NCI-H1436 treated with DMSO at 0.1 percent for 48 hours (cell line): ENCODE measurements around the gene HIRIP3.
"Not testable (repeated sequence)": the region's sequence is repeated elsewhere in the genome, so short reads cannot be mapped to it uniquely, and the experiment has no call there.

Experiments used
- DNase-seq: peaks from one replicate; lab custom pipeline; 2025; lab: John Stamatoyannopoulos, UW

HIRIP3 gene

GRCh38 chr16:29995324-29995910 lies at the start of gene HIRIP3:
HIRIP3 (minus strand) TSS chr16:29995617; CDS start chr16:29995605, 12 bp downstream.
- DNase-seq = peak; percentile 45

- no peak for DNase-seq
These were observed 46.4 kb upstream of the HIRIP3 start for GRCh38 chr16:30041841-30042240.

DNA sequence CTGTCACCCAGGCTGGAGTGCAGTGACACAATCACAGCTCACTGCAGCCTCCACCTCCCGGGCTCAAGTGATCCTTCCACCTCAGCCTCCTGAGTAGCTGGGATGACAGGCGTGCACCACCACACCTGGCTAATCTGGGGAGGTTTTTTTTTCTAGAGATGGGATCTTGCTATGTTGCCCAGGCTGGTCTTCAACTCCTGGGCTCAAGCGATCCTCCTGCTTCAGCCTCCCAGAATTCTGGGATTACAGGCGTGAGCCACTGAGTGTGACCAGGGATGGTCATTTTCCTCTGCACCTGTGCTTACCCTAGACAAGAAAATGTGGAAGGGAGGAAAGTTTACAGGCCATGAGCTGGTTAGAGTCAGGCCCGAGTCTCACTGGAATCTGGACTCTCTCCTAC lies 45.3 kb upstream of the HIRIP3 start:
- not testable (repeated sequence) for DNase-seq

DNA sequence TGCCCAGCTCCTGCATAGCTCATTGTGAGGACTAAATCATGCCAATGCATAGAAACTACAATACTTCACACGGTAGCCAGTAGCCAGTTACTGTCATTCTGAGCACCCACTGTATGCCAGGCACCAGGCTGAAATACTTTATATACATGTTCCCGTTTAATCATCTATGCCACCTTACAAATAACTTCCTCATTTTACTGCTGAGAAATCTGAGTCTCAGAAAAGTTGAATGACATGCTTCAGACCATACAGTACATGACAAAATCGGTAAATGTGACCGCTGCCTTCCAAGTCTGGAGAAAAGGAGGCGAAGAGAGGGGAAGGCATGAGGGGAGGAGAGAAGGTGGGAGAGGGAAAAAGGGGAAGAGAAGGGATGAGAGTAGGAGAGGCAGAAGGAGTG lies 44.8 kb upstream of the HIRIP3 start:
- DNase-seq = no peak

- no peak for DNase-seq
These were observed 37.9 kb upstream of the HIRIP3 start for GRCh38 chr16:30033270-30033669.

- DNase-seq = peak; percentile 60
These were observed 36.8 kb upstream of the HIRIP3 start for GRCh38 chr16:30032083-30032819.

DNA sequence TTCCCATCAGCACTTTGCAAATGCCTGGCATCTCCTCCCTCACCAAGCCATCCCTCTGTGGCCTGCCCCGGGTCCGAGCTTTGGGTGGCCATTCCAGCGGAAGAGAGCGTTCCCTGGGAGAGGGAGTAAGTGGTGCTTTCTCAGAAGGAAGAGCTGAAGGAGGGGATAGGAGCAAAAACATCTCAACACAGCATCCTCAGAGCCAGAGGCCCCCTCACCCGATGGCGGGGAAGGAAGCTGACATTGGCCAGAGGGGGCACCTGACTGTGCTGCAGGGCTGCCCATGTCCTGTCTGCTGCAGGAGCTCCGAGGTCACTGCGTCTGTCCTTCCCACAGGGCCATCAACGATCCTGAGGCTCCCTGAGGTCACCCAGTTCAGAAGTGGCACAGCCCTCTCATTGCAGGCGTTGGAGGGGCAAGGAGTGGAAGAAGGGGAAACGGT lies 36.1 kb upstream of the HIRIP3 start:
- DNase-seq = no peak

DNA sequence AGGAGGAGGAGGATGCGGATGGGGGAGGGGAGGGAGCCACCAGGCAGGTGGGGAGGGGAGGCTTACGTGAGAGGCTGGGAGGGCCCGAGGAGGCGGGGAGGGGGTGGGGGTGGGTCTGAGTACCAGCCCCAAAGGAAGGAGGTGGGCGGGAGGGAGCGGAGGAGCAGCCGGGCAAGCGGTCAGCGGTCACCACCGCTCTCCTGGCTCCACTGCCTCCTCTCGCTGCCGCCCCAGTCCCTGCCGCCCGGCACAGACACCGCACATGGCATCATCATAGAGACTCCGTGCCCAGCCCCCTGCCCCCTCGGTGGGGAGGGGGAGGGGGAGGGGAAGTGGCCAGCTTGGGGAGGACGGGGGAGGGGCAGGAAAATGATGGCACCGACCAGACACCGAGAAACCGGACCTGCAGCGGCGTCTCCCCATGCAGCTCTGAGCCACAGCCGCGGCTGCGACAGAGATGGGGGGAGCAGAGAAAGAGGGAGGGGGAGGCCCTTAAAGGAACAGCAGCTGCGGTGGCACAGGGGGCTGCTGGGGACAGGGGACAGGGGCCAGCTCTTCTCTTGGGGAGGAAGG lies 35.5 kb upstream of the HIRIP3 start, which contains the start of gene TLCD3B:
Gene TLCD3B, minus strand, starts transcription at position 431 of the 573 bp plus-strand sequence. CDS start 744 bp downstream, outside the sequence.
- DNase-seq = no peak

GRCh38 chr16:30030011-30030685 lies 34.7 kb upstream of the HIRIP3 start:
- no peak for DNase-seq

GRCh38 chr16:30028438-30029076 lies 33.1 kb upstream of the HIRIP3 start:
- no peak for DNase-seq

- no peak for DNase-seq
These were observed 32.4 kb upstream of the HIRIP3 start for GRCh38 chr16:30027588-30028437.

DNA sequence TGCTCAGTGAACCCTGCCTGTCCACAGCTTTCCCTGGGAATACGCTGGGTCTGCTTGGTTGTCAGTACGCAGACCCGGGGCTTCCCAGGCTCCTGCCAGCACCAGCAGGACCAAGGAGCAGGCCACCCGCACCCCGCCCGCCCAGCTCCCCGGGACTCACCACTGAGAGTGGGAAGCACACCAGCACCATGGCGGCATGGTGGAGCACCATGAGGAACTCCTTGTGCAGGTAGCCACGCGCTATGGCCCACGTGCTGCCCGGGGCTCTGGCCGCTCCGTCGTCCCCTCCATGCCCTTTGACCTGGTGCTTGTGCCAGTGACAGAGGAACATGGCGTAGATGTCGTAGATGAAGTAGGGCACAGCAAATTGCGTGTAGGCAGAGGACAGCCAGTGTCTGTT lies 31.0 kb upstream of the HIRIP3 start:
- no peak for DNase-seq

GRCh38 chr16:30025574-30025973 lies 30.2 kb upstream of the HIRIP3 start:
- DNase-seq = no peak

DNA sequence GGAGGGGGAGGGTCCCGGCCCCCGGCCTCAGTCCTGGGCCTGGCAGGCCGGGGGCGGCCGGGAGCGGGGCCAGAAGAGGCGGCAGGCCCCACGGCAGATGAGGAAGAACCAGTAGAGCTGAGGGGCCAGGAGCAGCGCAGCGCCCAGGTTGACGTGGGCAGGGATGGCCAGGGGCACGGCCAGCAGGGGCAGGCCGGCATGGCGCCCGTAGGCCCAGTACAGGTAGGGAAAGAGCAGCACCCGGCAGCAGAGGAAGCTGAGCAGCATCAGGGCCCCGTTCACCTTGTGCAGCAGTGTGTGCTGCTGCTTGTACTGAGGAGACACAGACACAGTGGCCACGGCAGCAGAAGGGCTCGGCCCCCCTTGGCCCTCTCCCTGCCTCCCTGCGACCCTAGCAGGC lies 29.7 kb upstream of the HIRIP3 start:
- DNase-seq = no peak

- DNase-seq = no peak
These were observed 29.0 kb upstream of the HIRIP3 start for GRCh38 chr16:30024451-30024850.

DNA sequence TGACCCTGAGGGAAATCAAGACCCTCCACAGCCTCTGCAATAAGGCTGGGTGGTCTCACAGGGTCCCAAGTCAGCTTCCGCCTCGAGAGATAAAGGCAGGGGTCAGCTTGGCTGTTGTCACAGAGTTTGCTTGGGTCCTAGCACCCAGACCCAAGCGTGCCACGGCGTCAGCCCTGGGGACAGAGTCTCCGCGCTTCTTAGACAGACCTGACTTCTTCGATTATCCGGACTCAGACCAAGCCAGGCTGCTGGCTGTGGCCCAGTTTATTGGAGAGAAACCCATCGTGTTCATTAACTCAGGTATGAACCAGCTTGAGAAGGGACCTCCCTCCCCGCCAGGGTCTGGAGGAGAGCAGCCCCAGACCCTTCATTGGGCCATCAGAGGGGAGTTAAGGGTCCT lies 28.2 kb upstream of the HIRIP3 start:
- DNase-seq = no peak

DNA sequence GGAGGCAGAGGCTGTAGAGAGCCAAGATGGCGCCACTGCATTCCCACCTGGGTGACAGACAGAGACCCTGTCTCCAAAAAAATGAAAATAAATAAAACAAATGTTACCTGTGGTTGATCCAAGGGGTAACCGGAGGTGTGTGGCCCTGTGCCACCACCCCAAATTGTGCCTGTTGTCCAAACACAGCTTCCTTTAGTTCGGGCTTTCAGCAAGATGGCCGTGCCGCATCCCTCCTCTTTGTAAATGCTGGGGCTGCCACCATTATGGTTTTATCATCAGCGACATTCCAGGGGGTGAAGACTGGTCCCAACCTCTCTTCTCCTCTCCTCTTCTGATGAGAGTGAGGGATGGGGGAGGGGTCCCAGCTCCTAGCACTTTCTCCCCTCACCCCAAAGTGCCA lies 27.5 kb upstream of the HIRIP3 start, which contains the start of gene C16orf92:
Gene C16orf92, plus strand, starts transcription at position 312 of the 400 bp plus-strand sequence. CDS start 143 bp downstream, outside the sequence.
- DNase-seq = no peak

DNA sequence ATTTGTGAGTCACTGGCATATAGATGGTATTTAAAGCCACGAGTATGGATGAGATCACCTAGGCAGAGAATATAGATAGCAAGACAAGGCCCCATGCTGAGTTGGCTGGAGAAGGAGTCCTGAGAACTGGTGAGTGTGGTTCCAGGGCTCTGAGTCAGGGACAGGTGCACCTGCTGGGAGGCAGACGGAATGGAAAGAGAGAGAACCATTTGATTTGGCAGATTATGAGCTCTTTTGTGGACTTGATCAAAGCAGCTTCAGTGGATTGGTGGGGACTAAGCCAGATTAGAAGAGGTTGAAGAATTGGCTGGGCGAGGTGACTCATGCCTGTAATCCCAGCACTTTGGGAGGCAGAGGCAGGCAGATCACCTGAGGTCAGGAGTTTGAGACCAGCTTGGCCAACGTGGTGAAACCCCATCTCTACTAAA lies 23.3 kb upstream of the HIRIP3 start:
- DNase-seq = no peak

DNA sequence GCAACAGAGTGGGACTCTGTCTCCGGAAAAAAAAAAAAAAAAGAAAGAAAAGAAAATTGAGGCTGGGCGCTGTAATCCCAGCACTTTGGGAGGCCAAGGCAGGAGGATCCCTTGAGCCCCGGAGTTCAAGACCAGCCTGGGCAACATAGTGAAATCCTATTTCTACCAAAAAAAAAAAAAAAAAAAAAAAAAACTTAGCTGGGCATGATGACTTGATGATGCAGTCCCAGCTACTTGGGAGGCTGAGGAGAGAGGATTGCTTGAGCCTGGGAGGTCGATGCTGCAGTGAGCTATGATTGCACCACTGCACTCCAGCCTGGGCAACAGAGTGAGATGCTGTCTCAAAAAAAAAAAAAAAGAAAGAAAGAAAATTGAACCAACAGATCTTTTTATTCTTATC lies 22.5 kb upstream of the HIRIP3 start:
- DNase-seq = not testable (repeated sequence)

DNA sequence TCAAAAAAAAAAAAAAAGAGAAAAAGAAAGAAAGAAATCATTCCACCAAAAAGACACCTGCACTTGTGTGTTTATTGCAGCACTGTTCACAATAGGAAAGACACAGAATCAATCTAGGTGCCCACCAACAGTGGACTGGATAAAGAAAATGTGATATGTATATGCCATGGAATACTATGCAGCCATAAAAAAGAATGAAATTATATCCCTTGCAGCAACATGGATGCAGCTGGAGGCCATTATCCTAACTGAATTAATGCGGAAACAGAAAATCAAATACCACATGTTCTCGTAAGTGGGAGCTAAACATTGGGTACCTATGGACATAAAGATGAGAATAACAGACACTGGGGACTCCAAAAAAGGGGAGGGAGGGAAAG lies 21.9 kb upstream of the HIRIP3 start:
- DNase-seq = no peak
